Measurements from ENCODE around the gene TNFSF4.

GRCh38 chr1:173181791-173182190, 25.3 kb downstream of the TNFSF4 start:
- no peak for TF ChIP-seq GATA2 (IDR thresholded peaks at IDR 0.05; ENCODE audit: low read depth, low read length)
- no peak for TF ChIP-seq GATA3 (IDR thresholded peaks at IDR 0.05; ENCODE audit: low read depth, low read length)

All from SH-SY5Y (cell line).